IMR-90 (cell line): ENCODE results near the gene CYCS. TPM values are rescaled to one million over a fixed set of nuclear protein-coding genes. Genes with fewer than 3 reads are reported as not detected.

ENCODE experiments used
- ATAC-seq: fragments of 200-7000 bp; cut with Tn5 transposase; 2 replicates; pipeline ENCODE4 v1.9.1; 2020; ENCODE audit warnings: low read depth, mild to moderate bottlenecking, moderate library complexity
- BruUV-seq: library from RNA; stranded (reverse); fragments of 400-500 nt; replicated peaks from 2 replicates; lab custom pipeline; 2021; lab: Mats Ljungman, UMichigan
- CTCF ChIA-PET: fragments of 300-600 bp; formaldehyde crosslinking; extraction: SDS; loops from one replicate; lab custom pipeline; 2021; ENCODE audit warnings: antibody characterized with exemption; lab: Yijun Ruan, JAX
- POLR2A ChIA-PET: fragments of 300-600 bp; sonication (Branson Sonifier 250); formaldehyde crosslinking; loops from one replicate; lab custom pipeline; 2022; ENCODE audit warnings: antibody characterized with exemption; ENCODE audit not compliant: unreplicated experiment; lab: Charles Lee
- DNase-seq: peaks from one replicate; pipeline ENCODE4 v3.0.0; 2013
- H2AFZ ChIP-seq: replicated peaks from 2 replicates; pipeline ENCODE3; 2013; ENCODE audit warnings: low read length, mild to moderate bottlenecking; ENCODE audit not compliant: poor library complexity
- H2AK5ac ChIP-seq: 2 replicates; pipeline ENCODE4 v1.6.1; 2013; ENCODE audit warnings: low read depth, low read length, inconsistent platforms
- H2AK9ac ChIP-seq: replicated peaks from 2 replicates; pipeline ENCODE3; 2013; ENCODE audit warnings: mild to moderate bottlenecking, low read depth, low read length, moderate library complexity; ENCODE audit not compliant: poor library complexity
- H2BK120ac ChIP-seq: 2 replicates; pipeline ENCODE4 v1.6.1; 2013; ENCODE audit warnings: low read depth, low read length, inconsistent platforms
- H2BK15ac ChIP-seq: 3 replicates; pipeline ENCODE4 v1.6.1; 2013; ENCODE audit warnings: low read depth, low read length, inconsistent platforms
- H2BK20ac ChIP-seq: 2 replicates; pipeline ENCODE4 v1.6.1; 2013; ENCODE audit warnings: low read depth, mild to moderate bottlenecking, inconsistent platforms, low read length, moderate library complexity
- H2BK5ac ChIP-seq: 2 replicates; pipeline ENCODE4 v1.6.1; 2013; ENCODE audit warnings: mild to moderate bottlenecking, low read depth, low read length, inconsistent platforms; ENCODE audit not compliant: poor library complexity, severe bottlenecking
- H3K14ac ChIP-seq: replicated peaks from 2 replicates; pipeline ENCODE4 v1.6.1; 2013; ENCODE audit warnings: low read depth, low read length, inconsistent platforms
- H3K18ac ChIP-seq: 2 replicates; pipeline ENCODE4 v1.6.1; 2013; ENCODE audit warnings: low read depth, low read length, control low read depth
- H3K23ac ChIP-seq: 2 replicates; pipeline ENCODE4 v1.6.1; 2013; ENCODE audit warnings: low read depth, low read length, inconsistent platforms
- H3K27ac ChIP-seq: 2 replicates; pipeline ENCODE4 v1.5.1; 2013; ENCODE audit warnings: mild to moderate bottlenecking, control low read depth, low read length; ENCODE audit not compliant: insufficient read depth
- H3K27me3 ChIP-seq: 2 replicates; pipeline ENCODE4 v1.6.1; 2013; ENCODE audit warnings: low read length; ENCODE audit not compliant: control insufficient read depth, insufficient read depth
- H3K36me3 ChIP-seq: 2 replicates; pipeline ENCODE4 v1.6.1; 2013; ENCODE audit warnings: low read length, mixed read lengths; ENCODE audit not compliant: control insufficient read depth, insufficient read depth
- H3K4ac ChIP-seq: 2 replicates; pipeline ENCODE4 v1.6.1; 2013; ENCODE audit warnings: low read depth, low read length, inconsistent platforms
- H3K4me1 ChIP-seq: 2 replicates; pipeline ENCODE4 v1.6.1; 2013; ENCODE audit warnings: low read length, mixed read lengths; ENCODE audit not compliant: control insufficient read depth, insufficient read depth
- H3K4me2 ChIP-seq: 2 replicates; pipeline ENCODE4 v1.6.1; 2013; ENCODE audit warnings: low read depth, mild to moderate bottlenecking, control low read depth, low read length, moderate library complexity
- H3K4me3 ChIP-seq: 2 replicates; pipeline ENCODE4 v1.5.1; 2013; ENCODE audit warnings: low read depth, mild to moderate bottlenecking, control low read depth, low read length, moderate library complexity; ENCODE audit not compliant: insufficient read depth
- H3K56ac ChIP-seq: 2 replicates; pipeline ENCODE4 v1.6.1; 2013; ENCODE audit warnings: low read length, inconsistent platforms; ENCODE audit not compliant: insufficient read depth; ENCODE audit errors: extremely low read depth
- H3K79me1 ChIP-seq, 2 experiments: 2 replicates each; pipeline ENCODE4 v1.6.1; 2013; ENCODE audit warnings: low read length in 2 of 2, inconsistent platforms in 1 of 2, low read depth in 1 of 2
- H3K9ac ChIP-seq: 2 replicates; pipeline ENCODE4 v1.6.1; 2013; ENCODE audit warnings: low read depth, low read length, control low read depth
- H3K9me1 ChIP-seq: 2 replicates; pipeline ENCODE4 v1.6.1; 2013; ENCODE audit warnings: low read length, inconsistent platforms; ENCODE audit not compliant: insufficient read depth
- H3K9me3 ChIP-seq: 2 replicates; pipeline ENCODE4 v1.6.1; 2013; ENCODE audit warnings: low read length; ENCODE audit not compliant: control insufficient read depth, insufficient read depth
- H4K20me1 ChIP-seq: 2 replicates; pipeline ENCODE4 v1.6.1; 2013; ENCODE audit warnings: low read length, inconsistent platforms; ENCODE audit not compliant: insufficient read depth
- H4K5ac ChIP-seq: 2 replicates; pipeline ENCODE4 v1.6.1; 2013; ENCODE audit warnings: mild to moderate bottlenecking, low read depth, low read length, control low read depth
- H4K8ac ChIP-seq, 2 experiments: 2 replicates each; pipeline ENCODE4 v1.6.1; 2013; ENCODE audit warnings: low read depth in 2 of 2, low read length in 2 of 2, control low read depth in 1 of 2, inconsistent platforms in 1 of 2
- H4K91ac ChIP-seq: 2 replicates; pipeline ENCODE4 v1.6.1; 2013; ENCODE audit warnings: low read depth, low read length, inconsistent platforms; ENCODE audit not compliant: insufficient read depth
- CHD1 ChIP-seq: IDR thresholded peaks from 2 replicates; pipeline ENCODE4 v1.6.1; 2012; ENCODE audit warnings: low read depth, low read length, improper control_type of control experiment
- ELK1 ChIP-seq: fragments of 150-350 bp; IDR thresholded peaks from 2 replicates; pipeline ENCODE4 v1.6.1; 2016; ENCODE audit warnings: low read depth, mild to moderate bottlenecking, low read length, moderate library complexity, borderline replicate concordance
- NFE2L2 ChIP-seq: fragments of 150-350 bp; IDR thresholded peaks from 2 replicates; pipeline ENCODE4 v1.6.1; 2016; ENCODE audit warnings: low read depth, mild to moderate bottlenecking, low read length
- RCOR1 ChIP-seq: IDR thresholded peaks from 2 replicates; pipeline ENCODE4 v1.6.1; 2012; ENCODE audit warnings: mild to moderate bottlenecking, low read length, improper control_type of control experiment; ENCODE audit not compliant: insufficient replicate concordance
- RFX5 ChIP-seq: IDR thresholded peaks from 2 replicates; pipeline ENCODE4 v1.8.0; 2012; ENCODE audit warnings: low read depth, mild to moderate bottlenecking, low read length, moderate library complexity
- USF2 ChIP-seq: fragments of 150-350 bp; IDR thresholded peaks from 2 replicates; pipeline ENCODE4 v1.6.1; 2017; ENCODE audit warnings: mild to moderate bottlenecking, antibody characterized with exemption, low read length, low read depth
- WGBS, 2 experiments: methylation state at CpG; one replicate each; pipeline versions ENCODE4 v1.1.5 to v1.1.7; 2013; ENCODE audit warnings: missing lambda C conversion rate in 2 of 2; ENCODE audit not compliant: insufficient read length in 1 of 2; ENCODE audit errors: extremely low coverage in 2 of 2; 5-methylcytosine and 5-hydroxymethylcytosine counted together
- dilution Hi-C: fragments of 300-500 bp; cut with HindIII; formaldehyde crosslinking; loops from one replicate; pipeline ENCODE4 v1.14.3; 2018; ENCODE audit warnings: low sequenced_read_pairs; ENCODE audit not compliant: unreplicated experiment
- in situ Hi-C: fragments of 300-500 bp; cut with MboI; formaldehyde crosslinking; loops from 3 replicates; pipeline ENCODE4 v1.14.3; 2019; ENCODE audit warnings: low sequenced_read_pairs, inconsistent platforms, mixed read lengths
- intact Hi-C: fragments of 100-400 bp; cut with micrococcal nuclease; formaldehyde crosslinking; loops from 2 replicates; pipeline ENCODE4 v1.10.0; 2022
- polyA plus RNA-seq, 3 experiments: library from polyadenylated mRNA; depleted of rRNA; stranded (reverse); fragments of >200 nt; gene quantifications; 2 replicates each; pipeline ENCODE4 v1.2.3, GENCODE V29; 2012; ENCODE audit warnings: low replicate concordance in 1 of 3
- total RNA-seq: library from RNA; depleted of rRNA; stranded (reverse); fragments of >200 nt; gene quantifications from 2 replicates; pipeline ENCODE4 v1.2.3, GENCODE V29; 2012

CYCS gene
- total and polyA plus RNA-seq, 2 of the 4 experiments (the other 2 are of a cell fraction): 22.9 to 59.0 TPM

DNA sequence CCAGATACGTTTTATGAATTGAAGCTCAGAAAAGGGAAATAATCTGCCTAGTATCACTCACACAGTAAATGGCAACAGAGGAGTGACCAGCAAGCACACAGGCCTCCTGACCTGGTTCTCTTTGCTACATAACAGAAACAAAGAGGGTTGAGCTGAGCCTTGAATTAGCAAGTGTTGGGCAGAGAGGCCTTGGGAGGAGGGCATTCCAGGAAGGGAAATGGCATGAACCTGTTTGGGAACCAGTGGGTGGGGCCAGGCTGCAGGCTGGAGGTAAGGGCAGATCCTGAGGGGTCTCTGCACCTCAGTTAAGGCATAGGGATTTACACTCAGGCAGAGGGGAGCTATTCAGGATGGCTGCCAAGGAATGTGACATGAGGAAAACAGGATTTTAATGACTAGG is 24.8 kb upstream of the CYCS start:
- H3K18ac ChIP-seq: no peak overlapping the region
- H3K9ac ChIP-seq: no peak overlapping the region
- in situ Hi-C loops: loop anchor here (25.0 kb wide), 1 partner anchor 863 kb away; the partner anchor contains the start of gene NPY
- H4K8ac ChIP-seq: no peak overlapping the region
- POLR2A ChIA-PET: no interaction called here
- TF ChIP-seq RFX5: no peak
- no peak for TF ChIP-seq RCOR1
- no peak for TF ChIP-seq CHD1
- TF ChIP-seq NFE2L2: no peak
- no peak for TF ChIP-seq ELK1
- TF ChIP-seq USF2: no peak
- H3K4me2 ChIP-seq: no peak overlapping the region
- H3K9me1 ChIP-seq: no peaks in the 10 kb centered on the region
- H3K56ac ChIP-seq: no peak overlapping the region
- CTCF ChIA-PET: no interaction called here
- no peak overlapping the region for H2AK5ac ChIP-seq
- intact Hi-C loops: no loop called here
- no peak overlapping the region for H3K23ac ChIP-seq
- no peak overlapping the region for H4K5ac ChIP-seq
- H3K14ac ChIP-seq: no peak overlapping the region
- H2BK120ac ChIP-seq: no peak overlapping the region
- H2BK20ac ChIP-seq: no peak overlapping the region
- H4K20me1 ChIP-seq: no peaks in the 10 kb centered on the region
- H2BK5ac ChIP-seq: no peak overlapping the region
- H4K91ac ChIP-seq: no peak overlapping the region
- dilution Hi-C loops: no loop called here
- H3K36me3 ChIP-seq: peaks cover 7% of the 10 kb centered on the region
- no CpG with 5 or more reads among the region's 1 CpG for WGBS, 2 experiments
- no peaks in the 10 kb centered on the region for H3K27me3 ChIP-seq
- no peak overlapping the region for H2AK9ac ChIP-seq
- ATAC-seq (no peak), DNase-seq (no peak)
- H3K4me3 ChIP-seq: no peak overlapping the region
- H2BK15ac ChIP-seq: no peak overlapping the region
- H2AFZ ChIP-seq: peak overlapping the region; percentile 52
- no peak overlapping the region for H3K4ac ChIP-seq
- no TSS peak for BruUV-seq
- no peak overlapping the region for H3K27ac ChIP-seq
- no peaks in the 10 kb centered on the region for H3K79me1 ChIP-seq
- no peaks in the 10 kb centered on the region for H3K9me3 ChIP-seq
- no peaks in the 10 kb centered on the region for H3K4me1 ChIP-seq
